MM.1S (cell line): ENCODE data around the gene MCU.

ENCODE experiments used
- DNase-seq: peaks from one replicate; pipeline ENCODE4 v3.0.0-alpha.2; 2015
- H2AFZ ChIP-seq: fragments of 300-600 bp; sonication (generic); 2 replicates; pipeline ENCODE4 v1.6.0; 2016; ENCODE audit warnings: antibody characterized with exemption, low read length
- H3F3A ChIP-seq: fragments of 300-600 bp; sonication (generic); 2 replicates; pipeline ENCODE4 v1.6.1; 2016; ENCODE audit warnings: mild to moderate bottlenecking, antibody characterized with exemption, low read length, moderate library complexity, mixed read lengths; ENCODE audit not compliant: insufficient read depth
- H3K27ac ChIP-seq: fragments of 300-600 bp; sonication (generic); 2 replicates; pipeline ENCODE4 v1.5.1; 2016; ENCODE audit warnings: mild to moderate bottlenecking, low read length
- H3K27me3 ChIP-seq: fragments of 300-600 bp; sonication (generic); replicated peaks from 2 replicates; pipeline ENCODE4 v1.6.0; 2016; ENCODE audit warnings: low read length; ENCODE audit not compliant: insufficient read depth
- H3K36me3 ChIP-seq: fragments of 300-600 bp; sonication (generic); replicated peaks from 2 replicates; pipeline ENCODE4 v1.6.1; 2016; ENCODE audit warnings: mild to moderate bottlenecking, low read length, mixed read lengths; ENCODE audit not compliant: insufficient read depth
- H3K4me1 ChIP-seq: fragments of 300-600 bp; sonication (generic); 2 replicates; pipeline ENCODE4 v1.6.1; 2016; ENCODE audit warnings: low read length, mixed read lengths
- H3K4me2 ChIP-seq: fragments of 300-600 bp; sonication (generic); 2 replicates; pipeline ENCODE4 v1.6.0; 2016; ENCODE audit warnings: low read depth, low read length
- H3K4me3 ChIP-seq: fragments of 300-600 bp; sonication (generic); 2 replicates; pipeline ENCODE4 v1.5.1; 2016; ENCODE audit warnings: low read length, mixed read lengths
- H3K79me2 ChIP-seq: fragments of 300-600 bp; sonication (generic); 2 replicates; pipeline ENCODE4 v1.6.1; 2016; ENCODE audit warnings: mixed run types, low read length, mixed read lengths
- H3K9ac ChIP-seq: fragments of 300-600 bp; sonication (generic); 2 replicates; pipeline ENCODE4 v1.6.1; 2016; ENCODE audit warnings: low read length, mixed read lengths
- H3K9me2 ChIP-seq: fragments of 300-600 bp; sonication (generic); replicated peaks from 2 replicates; pipeline ENCODE4 v1.6.1; 2016; ENCODE audit warnings: mild to moderate bottlenecking, low read length, mixed read lengths; ENCODE audit not compliant: insufficient read depth
- H3K9me3 ChIP-seq: fragments of 300-600 bp; sonication (generic); replicated peaks from 2 replicates; pipeline ENCODE4 v1.6.1; 2016; ENCODE audit warnings: mild to moderate bottlenecking, low read length, mixed read lengths; ENCODE audit not compliant: insufficient read depth
- H4K20me1 ChIP-seq: fragments of 300-600 bp; sonication (generic); 2 replicates; pipeline ENCODE4 v1.6.1; 2016; ENCODE audit warnings: mild to moderate bottlenecking, low read length, moderate library complexity, mixed read lengths; ENCODE audit not compliant: insufficient read depth
- EZH2 ChIP-seq: fragments of 300-600 bp; sonication (generic); optimal IDR thresholded peaks from 2 replicates; pipeline ENCODE3; 2017; ENCODE audit warnings: low read depth, mild to moderate bottlenecking, antibody characterized with exemption, low read length, mixed read lengths
- EZH2phosphoT487 ChIP-seq: fragments of 300-600 bp; sonication (generic); IDR thresholded peaks from 2 replicates; pipeline ENCODE4 v1.6.1; 2018; ENCODE audit warnings: antibody characterized with exemption, low read length
- TF ChIP-seq, protein P1 (sequence below): fragments of 300-600 bp; sonication (generic); IDR thresholded peaks from 2 replicates; pipeline ENCODE4 v1.5.1; 2016; ENCODE audit warnings: antibody characterized with exemption, low read length, mixed read lengths

Gene MCU

GRCh38 chr10:72691470-72691862 lies 477 bp upstream of the MCU start:
- Histone ChIP-seq H3K27me3 (no peaks in the 10 kb centered on the region), H3K36me3 (no peaks in the 10 kb centered on the region), H3K4me1 (peaks cover 18% of the 10 kb centered on the region), H3F3A (0 out of 2 replicates have a peak, but pooled peaks cover 3% of the 10 kb centered on the region), H3K4me2 (peak overlapping the region; percentile 89), H3K27ac (no peak overlapping the region), H3K9me2 (no peaks in the 10 kb centered on the region), H2AFZ (peak overlapping the region; percentile 76), H3K9ac (peak overlapping the region; percentile 14; the same call in 1 of the 2 replicates), H4K20me1 (no peaks in the 10 kb centered on the region), H3K4me3 (peak overlapping the region; percentile 98), H3K9me3 (no peaks in the 10 kb centered on the region), H3K79me2 (peaks cover 37% of the 10 kb centered on the region)
- DNase-seq, result no peak
- no peak for TF ChIP-seq EZH2phosphoT487
- TF ChIP-seq, protein P1, sequence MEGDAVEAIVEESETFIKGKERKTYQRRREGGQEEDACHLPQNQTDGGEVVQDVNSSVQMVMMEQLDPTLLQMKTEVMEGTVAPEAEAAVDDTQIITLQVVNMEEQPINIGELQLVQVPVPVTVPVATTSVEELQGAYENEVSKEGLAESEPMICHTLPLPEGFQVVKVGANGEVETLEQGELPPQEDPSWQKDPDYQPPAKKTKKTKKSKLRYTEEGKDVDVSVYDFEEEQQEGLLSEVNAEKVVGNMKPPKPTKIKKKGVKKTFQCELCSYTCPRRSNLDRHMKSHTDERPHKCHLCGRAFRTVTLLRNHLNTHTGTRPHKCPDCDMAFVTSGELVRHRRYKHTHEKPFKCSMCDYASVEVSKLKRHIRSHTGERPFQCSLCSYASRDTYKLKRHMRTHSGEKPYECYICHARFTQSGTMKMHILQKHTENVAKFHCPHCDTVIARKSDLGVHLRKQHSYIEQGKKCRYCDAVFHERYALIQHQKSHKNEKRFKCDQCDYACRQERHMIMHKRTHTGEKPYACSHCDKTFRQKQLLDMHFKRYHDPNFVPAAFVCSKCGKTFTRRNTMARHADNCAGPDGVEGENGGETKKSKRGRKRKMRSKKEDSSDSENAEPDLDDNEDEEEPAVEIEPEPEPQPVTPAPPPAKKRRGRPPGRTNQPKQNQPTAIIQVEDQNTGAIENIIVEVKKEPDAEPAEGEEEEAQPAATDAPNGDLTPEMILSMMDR, result no peak
- no peak for TF ChIP-seq EZH2

DNA sequence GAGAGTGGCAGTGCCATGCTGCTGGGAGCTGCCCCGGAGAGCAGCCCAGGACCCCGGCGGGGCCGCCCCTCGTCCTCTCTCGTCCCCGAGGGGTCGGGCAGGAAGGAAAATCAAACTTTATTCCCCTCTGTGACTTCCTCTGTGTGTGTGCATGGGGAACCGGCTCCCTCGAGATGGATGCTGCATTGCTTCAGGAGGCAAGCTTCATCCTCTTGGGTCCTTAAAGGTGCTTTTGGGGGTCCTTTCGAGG lies 726 bp downstream of the MCU start:
- Histone ChIP-seq H3K4me2 (peak overlapping the region; percentile 71), H3K9me2 (no peaks in the 10 kb centered on the region), H4K20me1 (no peaks in the 10 kb centered on the region), H2AFZ (peak overlapping the region; percentile 74), H3K9me3 (no peaks in the 10 kb centered on the region), H3K27me3 (no peaks in the 10 kb centered on the region), H3K4me1 (peaks cover 18% of the 10 kb centered on the region), H3K27ac (peak overlapping the region; percentile 31; the same call in 1 of the 2 replicates), H3F3A (0 out of 2 replicates have a peak, but pooled peaks cover 3% of the 10 kb centered on the region), H3K9ac (peak overlapping the region; percentile 82), H3K4me3 (peak overlapping the region; percentile 98), H3K36me3 (no peaks in the 10 kb centered on the region), H3K79me2 (peaks cover 44% of the 10 kb centered on the region)
- peak; percentile 15 for DNase-seq
- TF ChIP-seq, protein P1, result no peak
- TF ChIP-seq EZH2phosphoT487, result no peak
- no peak for TF ChIP-seq EZH2

DNA sequence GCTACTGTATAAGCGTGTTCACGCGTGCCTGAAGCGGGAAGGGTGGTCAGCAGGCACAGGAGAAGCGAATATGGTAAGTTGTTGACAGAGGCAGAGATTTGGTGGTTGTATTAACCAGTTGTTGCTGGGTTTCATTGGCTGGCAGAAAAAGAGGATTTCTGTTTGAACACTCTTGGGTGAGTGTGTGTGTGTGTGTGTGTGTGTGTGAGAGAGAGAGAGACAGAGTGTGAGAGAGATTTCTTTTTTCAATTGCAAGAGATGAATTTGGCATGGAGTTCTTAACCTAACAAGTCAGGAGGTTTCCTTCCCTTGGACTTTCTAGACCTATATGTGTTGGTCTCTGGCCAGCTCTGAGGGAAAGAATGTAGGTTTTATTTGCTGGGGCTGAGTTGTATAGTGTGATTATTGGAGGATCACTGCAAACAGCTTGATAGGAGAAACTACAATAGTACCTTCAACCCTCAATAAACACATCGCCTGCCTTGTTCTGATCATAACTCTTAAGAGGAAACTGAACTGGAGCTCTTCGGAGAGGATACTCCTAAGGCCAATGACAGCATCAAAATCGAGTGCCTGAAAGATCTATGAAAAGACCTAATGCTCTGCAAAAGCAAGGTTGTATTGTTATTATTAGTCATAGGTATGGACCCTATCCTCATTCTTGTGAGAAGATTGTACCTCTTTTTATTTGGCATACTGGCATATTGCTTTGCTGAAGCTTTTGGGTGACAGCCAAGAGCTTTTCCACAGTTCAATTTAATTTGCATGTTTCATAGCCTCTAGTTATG lies 1.2 kb downstream of the MCU start:
- H3K4me1 ChIP-seq, result peaks cover 18% of the 10 kb centered on the region
- no peaks in the 10 kb centered on the region for H3K9me2 ChIP-seq
- H3K36me3 ChIP-seq, result no peaks in the 10 kb centered on the region
- H3K4me2 ChIP-seq, result peak overlapping the region; percentile 71
- no peak overlapping the region for H3K27ac ChIP-seq
- DNase-seq, result no peak
- no peaks in the 10 kb centered on the region for H4K20me1 ChIP-seq
- H3K4me3 ChIP-seq, result peak overlapping the region; percentile 98
- TF ChIP-seq EZH2 (no peak), EZH2phosphoT487 (no peak)
- TF ChIP-seq, protein P1, result no peak
- H3K9ac ChIP-seq, result peak overlapping the region; percentile 82
- H3K27me3 ChIP-seq, result no peaks in the 10 kb centered on the region
- no peaks in the 10 kb centered on the region for H3K9me3 ChIP-seq
- H3K79me2 ChIP-seq, result peaks cover 49% of the 10 kb centered on the region
- 0 out of 2 replicates have a peak, but pooled peaks cover 3% of the 10 kb centered on the region for H3F3A ChIP-seq
- H2AFZ ChIP-seq, result peak overlapping the region; percentile 74
